Uterus (tissue), 4 donors: ENCODE measurements around the gene PML. TPM values are rescaled to one million over a fixed set of nuclear protein-coding genes. Genes with fewer than 3 reads are reported as not detected.

ENCODE experiments used
- DNase-seq, 2 donors: peaks; one replicate each; pipeline ENCODE4 v3.0.0-alpha.2; 2019 to 2020
- H3K27ac ChIP-seq, 2 donors: fragments of 200-600 bp; sonication (generic); 1 replicate in 1 of 2; 2 replicates in 1 of 2; pipeline ENCODE4 v1.5.1; 2016 to 2018
- H3K27me3 ChIP-seq, 2 donors: fragments of 200-600 bp; sonication (generic); one replicate each; pipeline ENCODE4 v1.5.1; 2018 to 2019; ENCODE audit warnings: control low read depth in 1 of 2
- H3K36me3 ChIP-seq, 2 donors: fragments of 200-600 bp; sonication (generic); one replicate each; pipeline ENCODE4 v1.5.1; 2019; ENCODE audit warnings: control low read depth in 1 of 2
- H3K4me1 ChIP-seq, 2 donors: fragments of 200-600 bp; sonication (generic); one replicate each; pipeline ENCODE4 v1.5.1; 2018 to 2019; ENCODE audit warnings: control low read depth in 1 of 2
- H3K4me3 ChIP-seq, 2 donors: fragments of 200-600 bp; sonication (generic); 1 replicate in 1 of 2; 2 replicates in 1 of 2; pipeline ENCODE4 v1.5.1; 2018 to 2019; ENCODE audit warnings: mild to moderate bottlenecking in 1 of 2
- H3K9me3 ChIP-seq, 2 donors: fragments of 200-600 bp; sonication (generic); one replicate each; pipeline ENCODE4 v1.5.1; 2019; ENCODE audit warnings: control low read depth in 1 of 2
- CTCF ChIP-seq, 4 experiments: fragments of 200-600 bp in 2 of 4; fragments of 450-650 bp in 2 of 4; sonication (generic) in 2 of 4; IDR thresholded peaks; one replicate each; pipeline ENCODE4 v1.5.1; 2016 to 2019; ENCODE audit warnings: antibody characterized with exemption in 4 of 4, mild to moderate bottlenecking in 2 of 4, moderate library complexity in 1 of 4
- POLR2A ChIP-seq, 2 donors: fragments of 450-650 bp; IDR thresholded peaks; one replicate each; pipeline ENCODE4 v1.6.1; 2016; ENCODE audit warnings: antibody characterized with exemption in 2 of 2, mild to moderate bottlenecking in 1 of 2, moderate library complexity in 1 of 2
- intact Hi-C: fragments of 100-400 bp; cut with DNase I; formaldehyde crosslinking; loops from one replicate; pipeline ENCODE4 v1.15.1; 2023; ENCODE audit warnings: low total_unique reads
- total RNA-seq, 4 donors: library from RNA; depleted of rRNA in 3 of 4; stranded (reverse); fragments of >200 nt in 3 of 4; gene quantifications; one replicate each; pipeline versions ENCODE4 v1.1.0 to v1.2.4, GENCODE V29; 2014 to 2023
- donor health status: DM: yes; HTN: yes; CAD: no.

Gene PML
- total RNA-seq, 4 donors from 2014 or later: 39.0 to 118 (median 78.3) TPM

DNA sequence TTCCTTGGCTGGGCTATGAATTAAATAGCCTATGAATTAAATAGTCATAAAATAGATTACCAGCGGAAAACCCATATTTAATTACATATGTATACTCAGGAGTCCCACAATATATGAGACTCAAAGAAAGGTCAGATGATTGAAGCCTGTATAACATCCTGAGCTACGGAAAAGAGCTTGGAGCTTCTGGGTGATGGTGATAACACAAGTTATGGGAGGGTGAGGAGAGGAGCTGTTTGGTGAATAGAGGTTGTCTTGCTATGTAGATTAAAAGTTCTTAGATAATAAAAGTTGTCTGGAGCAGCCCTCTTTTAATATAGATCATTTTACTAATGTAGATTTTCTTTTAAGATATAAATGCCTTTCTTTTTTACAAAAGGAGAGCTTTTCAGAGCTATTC, 1.8 kb downstream of the PML start:
- peak overlapping the region; percentile 19 to 80 for H3K4me3 ChIP-seq
- H3K36me3 ChIP-seq: no peaks in the 10 kb centered on the region
- no peak for DNase-seq
- intact Hi-C loops: no loop called here
- no peaks in the 10 kb centered on the region for H3K9me3 ChIP-seq
- H3K4me1 ChIP-seq: peaks cover 6 to 7% of the 10 kb centered on the region in 2 donors
- TF ChIP-seq CTCF (IDR thresholded peaks at IDR 0.05) (no peak), POLR2A (IDR thresholded peaks at IDR 0.05) (no peak)
- peak overlapping the region; percentile 95 to 98 for H3K27ac ChIP-seq
- no peaks in the 10 kb centered on the region for H3K27me3 ChIP-seq

DNA sequence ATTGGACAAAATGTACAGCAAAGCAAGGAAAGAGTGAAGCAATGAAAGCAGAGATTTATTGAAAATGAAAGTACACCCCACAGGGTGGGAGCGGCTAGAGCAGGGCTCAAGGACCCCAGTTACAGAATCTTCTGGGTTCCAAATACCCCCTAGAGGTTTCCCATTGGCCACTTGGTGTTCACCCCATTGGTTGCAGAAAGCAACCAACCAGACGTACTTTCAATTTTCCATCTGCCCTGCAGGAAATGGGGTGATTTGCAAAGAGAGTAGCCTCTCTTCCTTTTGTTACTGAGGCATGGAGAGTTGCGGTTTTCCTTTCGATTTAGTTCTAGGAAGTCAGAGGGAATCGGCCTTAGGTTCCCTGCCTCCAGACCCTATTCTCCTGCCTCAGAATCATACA, 2.4 kb downstream of the PML start:
- peak overlapping the region; percentile 19 to 80 for H3K4me3 ChIP-seq
- peak overlapping the region; percentile 95 to 98 for H3K27ac ChIP-seq
- H3K36me3 ChIP-seq: no peaks in the 10 kb centered on the region
- intact Hi-C loops: no loop called here
- no peaks in the 10 kb centered on the region for H3K9me3 ChIP-seq
- no peaks in the 10 kb centered on the region for H3K27me3 ChIP-seq
- no peak for TF ChIP-seq CTCF (IDR thresholded peaks at IDR 0.05)
- TF ChIP-seq POLR2A (IDR thresholded peaks at IDR 0.05): no peak
- DNase-seq: no peak
- H3K4me1 ChIP-seq: peaks cover 6 to 7% of the 10 kb centered on the region in 2 donors

- peaks cover 4 to 6% of the 10 kb centered on the region in 2 donors for H3K4me1 ChIP-seq
- H3K4me3 ChIP-seq: no peak overlapping the region
- DNase-seq: no peak
- no peaks in the 10 kb centered on the region for H3K27me3 ChIP-seq
- H3K27ac ChIP-seq: peak overlapping the region; percentile 14 to 98
- no peaks in the 10 kb centered on the region for H3K36me3 ChIP-seq
- no peaks in the 10 kb centered on the region for H3K9me3 ChIP-seq
- no peak for TF ChIP-seq CTCF (IDR thresholded peaks at IDR 0.05)
- no peak for TF ChIP-seq POLR2A (IDR thresholded peaks at IDR 0.05)
- intact Hi-C loops: no loop called here
Measured at GRCh38 chr15:73997986-73998385, 3.5 kb downstream of the PML start.

- intact Hi-C loops: no loop called here
- H3K27me3 ChIP-seq: no peaks in the 10 kb centered on the region
- H3K9me3 ChIP-seq: no peaks in the 10 kb centered on the region
- H3K27ac ChIP-seq: peak overlapping the region; percentile 84 to 89
- peaks cover 19% of the 10 kb centered on the region in 2 donors for H3K4me1 ChIP-seq
- no peak for TF ChIP-seq CTCF (IDR thresholded peaks at IDR 0.05)
- TF ChIP-seq POLR2A (IDR thresholded peaks at IDR 0.05): no peak
- H3K4me3 ChIP-seq: no peak overlapping the region
- DNase-seq: peak; percentile 47 to 64
- no peaks in the 10 kb centered on the region for H3K36me3 ChIP-seq
Measured at GRCh38 chr15:74006774-74007639, 12.5 kb downstream of the PML start.

- no peak for DNase-seq
- H3K9me3 ChIP-seq: no peaks in the 10 kb centered on the region
- TF ChIP-seq CTCF (IDR thresholded peaks at IDR 0.05): no peak
- TF ChIP-seq POLR2A (IDR thresholded peaks at IDR 0.05): no peak
- intact Hi-C loops: no loop called here
- H3K27ac ChIP-seq: peak overlapping the region; percentile 84 to 89
- H3K27me3 ChIP-seq: no peaks in the 10 kb centered on the region
- H3K4me3 ChIP-seq: no peak overlapping the region
- H3K36me3 ChIP-seq: no peaks in the 10 kb centered on the region
- H3K4me1 ChIP-seq: peaks cover 19 to 24% of the 10 kb centered on the region in 2 donors
Measured at GRCh38 chr15:74007820-74008371, 13.4 kb downstream of the PML start.
